G401.6 (cell line): ENCODE results near the gene BLOC1S4.
"Not testable (repeated sequence)": the region's sequence is repeated elsewhere in the genome, so short reads cannot be mapped to it uniquely, and the experiment has no call there.

Experiments used
- FAIRE-seq: peaks from 2 replicates; lab custom pipeline; 2012; peaks lifted over from hg19 to GRCh38; lab: Jason Lieb, UNC

BLOC1S4 gene

DNA sequence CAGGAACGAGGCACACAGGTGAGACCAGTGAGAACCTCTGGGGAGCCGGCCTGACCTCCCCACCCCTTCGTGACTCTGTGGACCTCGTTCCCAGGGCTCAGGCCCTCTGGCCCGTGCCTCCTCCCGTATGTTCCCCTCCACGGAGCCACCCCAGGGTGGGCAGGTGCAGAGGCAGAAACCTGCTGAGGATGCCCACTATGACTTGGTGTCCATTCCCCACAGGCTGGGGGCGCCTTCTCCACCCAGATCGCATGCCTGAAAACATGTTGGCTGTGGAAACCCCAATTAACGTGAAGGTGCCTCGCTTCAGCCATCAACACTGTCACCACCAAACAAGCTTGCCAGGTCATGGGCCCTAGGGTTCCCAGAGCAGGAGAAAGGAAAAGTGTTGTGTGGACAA is 27.0 kb downstream of the BLOC1S4 start:
- no peak for FAIRE-seq

DNA sequence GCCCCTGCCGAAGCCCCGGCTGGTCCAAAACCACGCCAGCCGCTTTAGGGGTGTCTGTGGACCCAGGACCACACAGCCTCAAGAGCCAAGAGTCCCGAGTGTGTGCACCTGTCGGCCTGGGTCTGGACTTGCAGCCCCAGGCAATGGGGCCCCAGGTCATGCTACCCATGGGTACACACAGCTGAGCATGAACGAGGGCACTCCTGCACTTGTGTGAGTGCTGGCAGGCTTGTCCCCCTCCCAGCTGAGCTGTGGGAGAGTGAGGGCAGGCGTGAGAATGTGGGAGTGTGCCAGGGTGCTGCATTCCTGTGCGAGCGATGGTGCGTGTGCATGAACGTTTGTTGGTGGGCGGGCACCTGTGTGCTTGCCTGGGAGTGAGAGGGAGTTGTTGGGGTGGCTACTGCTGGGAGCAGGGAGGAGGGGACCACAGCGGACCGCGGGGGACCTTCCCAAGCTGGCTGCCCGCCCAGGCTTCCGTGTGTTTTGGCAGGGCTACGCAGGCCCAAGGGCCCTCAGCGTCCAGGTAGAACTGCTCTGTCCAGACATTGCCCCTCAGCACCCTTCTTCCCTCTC is 30.8 kb downstream of the BLOC1S4 start:
- no peak for FAIRE-seq

- no peak for FAIRE-seq
Measured at GRCh38 chr4:6747294-6748051, 31.5 kb downstream of the BLOC1S4 start.

- no peak for FAIRE-seq
Measured at GRCh38 chr4:6748286-6748685, 32.3 kb downstream of the BLOC1S4 start.

DNA sequence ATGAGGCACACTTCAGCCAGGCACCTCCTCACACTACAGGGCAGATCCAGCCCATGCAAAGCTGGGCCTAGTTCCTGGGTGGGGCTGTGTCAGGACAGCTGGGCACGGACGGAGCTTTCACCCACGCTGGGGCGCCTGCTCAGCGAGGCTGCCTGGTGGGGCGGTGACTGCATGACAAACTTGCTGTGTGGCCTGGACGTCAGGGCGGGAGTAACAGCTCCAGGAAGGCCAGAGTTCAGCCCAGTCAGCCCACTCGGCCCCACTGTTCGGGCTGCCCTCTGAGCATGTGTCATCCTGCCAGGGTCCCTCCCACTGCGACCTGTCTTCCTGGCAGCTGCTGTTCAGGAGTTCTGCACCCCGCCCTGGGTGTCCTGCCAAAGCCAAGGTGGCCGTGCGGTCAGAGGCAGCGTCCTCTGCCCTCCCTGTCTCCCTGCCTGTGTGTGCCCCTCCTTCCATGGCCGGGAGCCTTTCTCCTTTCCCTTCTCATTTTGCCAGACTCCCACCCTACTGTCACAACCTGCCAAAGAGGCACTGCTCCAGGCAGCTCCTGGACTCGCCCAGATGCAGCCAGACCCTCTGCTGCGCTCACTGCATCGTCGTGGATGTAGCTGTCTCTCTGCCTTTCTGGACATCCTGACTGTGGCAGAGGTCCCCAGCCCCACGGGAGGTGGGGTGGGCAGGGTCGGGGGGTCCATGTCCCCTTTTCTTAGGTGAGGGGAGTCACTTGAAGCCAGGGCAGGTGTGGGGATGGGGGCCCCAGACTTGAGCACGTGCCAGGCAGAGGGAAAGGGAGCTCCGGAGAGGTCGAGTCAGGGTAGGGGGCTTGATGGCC is 33.6 kb downstream of the BLOC1S4 start:
- FAIRE-seq: no peak

DNA sequence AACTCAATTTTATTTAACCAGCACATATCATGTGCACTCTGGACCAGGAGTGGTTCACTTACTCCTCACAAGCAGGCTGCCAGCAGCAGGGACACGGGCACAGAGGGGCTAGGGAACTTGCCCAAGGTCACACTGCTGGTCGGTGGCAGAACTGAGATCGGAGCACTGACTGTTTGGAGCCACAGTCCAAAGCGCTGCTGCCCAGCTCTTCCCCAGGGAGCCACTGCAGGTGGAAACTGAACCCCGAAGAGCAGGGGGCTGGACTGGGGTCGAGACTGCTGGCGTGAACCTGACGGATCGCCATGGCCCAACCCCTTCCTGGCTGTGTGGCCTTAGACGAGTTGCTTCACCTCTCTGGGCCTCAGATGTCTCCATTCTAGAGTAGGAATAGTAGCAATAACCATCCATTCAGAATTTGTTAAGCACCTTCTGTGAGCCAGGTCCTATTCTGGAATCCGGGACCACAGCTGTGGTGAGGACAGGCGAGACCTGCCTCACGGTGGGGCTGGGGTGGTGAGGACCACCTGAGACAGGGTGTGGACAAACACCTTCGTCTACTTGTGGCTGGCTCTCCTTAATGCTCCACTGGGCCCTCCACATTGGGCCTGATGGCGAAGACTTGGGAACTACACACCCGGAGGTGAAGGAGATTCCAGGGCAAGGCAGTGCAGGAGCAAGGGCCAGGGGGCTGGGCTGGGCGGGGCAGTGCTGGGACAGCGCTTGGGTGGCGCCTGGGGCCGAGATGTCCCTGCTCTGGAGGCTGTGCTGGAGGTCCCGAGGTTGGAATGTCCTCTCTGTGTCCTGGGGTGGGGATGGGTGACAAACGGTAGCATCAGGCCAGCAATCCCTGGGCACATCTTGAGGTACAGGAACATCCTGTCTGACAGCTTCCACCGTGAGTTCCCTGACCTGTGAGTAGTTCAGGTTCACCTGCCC is 34.6 kb downstream of the BLOC1S4 start:
- FAIRE-seq: no peak

GRCh38 chr4:6751611-6752485 is 35.9 kb downstream of the BLOC1S4 start:
- no peak for FAIRE-seq

GRCh38 chr4:6752486-6752829 is 36.5 kb downstream of the BLOC1S4 start:
- no peak for FAIRE-seq

- FAIRE-seq: no peak
Measured at GRCh38 chr4:6753103-6753560, 37.2 kb downstream of the BLOC1S4 start.

- no peak for FAIRE-seq
Measured at GRCh38 chr4:6753891-6754290, 37.9 kb downstream of the BLOC1S4 start.

- FAIRE-seq: no peak
Measured at GRCh38 chr4:6754481-6755087, 38.6 kb downstream of the BLOC1S4 start.

- no peak for FAIRE-seq
Measured at GRCh38 chr4:6755088-6755753, 39.2 kb downstream of the BLOC1S4 start.

- FAIRE-seq: not testable (repeated sequence)
Measured at GRCh38 chr4:6756345-6756744, 40.4 kb downstream of the BLOC1S4 start.

DNA sequence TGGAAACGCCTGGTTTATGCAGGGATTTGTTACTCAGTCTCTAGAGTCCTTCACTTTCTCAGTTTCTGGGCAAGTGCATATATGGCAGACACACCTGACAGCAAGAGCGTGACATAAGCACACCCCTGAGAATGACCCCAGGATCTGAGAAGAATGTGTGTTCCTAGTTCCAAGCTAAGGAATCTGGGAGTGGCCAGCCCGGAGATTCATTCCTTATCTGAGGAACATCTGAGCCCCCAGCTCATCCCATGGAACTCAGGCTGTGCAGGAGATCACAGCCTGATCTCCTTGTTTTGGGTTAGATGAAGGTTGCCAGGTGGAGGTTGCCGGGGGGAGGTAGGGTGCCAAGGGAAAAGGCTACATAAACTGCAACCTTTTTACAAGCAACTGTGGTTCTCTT is 42.8 kb downstream of the BLOC1S4 start:
- no peak for FAIRE-seq

DNA sequence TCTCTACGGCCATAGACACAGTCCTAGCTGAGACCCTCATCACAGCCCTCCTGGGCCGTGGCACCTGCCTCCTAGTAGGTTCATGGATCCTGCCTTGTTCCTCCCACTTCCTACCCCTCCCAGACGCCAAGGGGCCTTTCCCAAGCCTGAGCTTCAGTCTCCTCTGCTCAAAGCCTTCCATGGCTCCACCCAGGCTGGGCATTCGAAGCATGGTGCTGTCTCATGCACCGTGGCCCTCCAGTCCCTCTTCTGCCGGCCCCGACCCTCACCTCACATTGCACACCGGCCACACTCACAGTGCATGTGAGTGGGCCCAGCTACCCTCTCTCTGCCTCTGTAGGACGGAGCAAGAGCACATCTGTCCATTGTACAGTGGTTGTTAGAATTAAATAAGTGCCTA is 44.9 kb downstream of the BLOC1S4 start:
- no peak for FAIRE-seq

DNA sequence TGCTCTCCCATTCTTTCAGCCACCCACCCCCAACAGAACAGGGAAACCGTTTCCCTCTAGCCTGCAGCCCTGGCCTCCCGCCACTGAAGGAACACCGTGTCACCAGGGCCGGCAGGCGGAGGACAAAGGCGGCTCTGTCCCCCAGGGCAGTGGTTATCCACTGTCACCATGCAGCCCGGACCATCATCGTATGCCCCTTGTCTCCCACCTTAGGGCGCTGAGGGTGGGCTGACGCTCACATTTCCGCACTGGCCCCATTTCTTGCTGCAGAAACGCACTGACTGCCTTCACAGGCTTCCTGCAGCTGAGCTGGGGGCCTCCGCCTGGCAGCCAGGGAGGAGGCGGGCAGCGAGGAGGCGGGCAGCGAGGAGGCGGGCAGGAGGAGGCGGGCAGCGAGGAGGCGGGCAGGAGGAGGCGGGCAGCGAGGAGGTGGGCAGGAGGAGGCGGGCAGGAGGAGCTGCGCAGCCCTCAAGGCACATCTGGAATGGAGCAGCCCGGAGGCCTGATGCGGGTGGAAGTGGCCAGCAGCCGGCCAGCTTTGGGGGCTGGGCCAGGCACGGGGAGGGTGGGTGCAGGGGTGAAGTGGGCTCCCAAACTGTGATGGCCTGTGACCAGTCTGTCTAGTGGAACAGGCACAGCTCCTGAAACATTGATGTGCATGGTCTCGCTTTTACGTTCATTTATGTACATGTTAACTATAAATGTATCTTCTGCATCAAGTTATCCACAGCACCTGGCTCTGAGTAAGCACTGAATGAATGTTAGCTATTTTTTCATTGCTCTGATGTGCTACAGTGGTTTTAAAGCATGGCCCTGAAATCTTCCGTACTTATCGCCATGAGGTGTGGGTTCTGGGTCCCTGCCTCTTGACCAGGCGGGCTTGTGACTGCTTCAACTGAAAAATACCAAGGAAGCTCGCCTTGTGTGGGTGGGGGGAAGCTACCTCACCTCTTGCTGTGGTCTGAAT is 46.0 kb downstream of the BLOC1S4 start:
- FAIRE-seq: no peak

GRCh38 chr4:6763330-6763851 is 47.4 kb downstream of the BLOC1S4 start:
- peak; percentile 62 for FAIRE-seq

- no peak for FAIRE-seq
Measured at GRCh38 chr4:6764976-6765620, 49.1 kb downstream of the BLOC1S4 start.
